ENCODE results near the gene DRG1.
"Not testable (repeated sequence)": the region's sequence is repeated elsewhere in the genome, so short reads cannot be mapped to it uniquely, and the experiment has no call there.

Gene DRG1

DNA sequence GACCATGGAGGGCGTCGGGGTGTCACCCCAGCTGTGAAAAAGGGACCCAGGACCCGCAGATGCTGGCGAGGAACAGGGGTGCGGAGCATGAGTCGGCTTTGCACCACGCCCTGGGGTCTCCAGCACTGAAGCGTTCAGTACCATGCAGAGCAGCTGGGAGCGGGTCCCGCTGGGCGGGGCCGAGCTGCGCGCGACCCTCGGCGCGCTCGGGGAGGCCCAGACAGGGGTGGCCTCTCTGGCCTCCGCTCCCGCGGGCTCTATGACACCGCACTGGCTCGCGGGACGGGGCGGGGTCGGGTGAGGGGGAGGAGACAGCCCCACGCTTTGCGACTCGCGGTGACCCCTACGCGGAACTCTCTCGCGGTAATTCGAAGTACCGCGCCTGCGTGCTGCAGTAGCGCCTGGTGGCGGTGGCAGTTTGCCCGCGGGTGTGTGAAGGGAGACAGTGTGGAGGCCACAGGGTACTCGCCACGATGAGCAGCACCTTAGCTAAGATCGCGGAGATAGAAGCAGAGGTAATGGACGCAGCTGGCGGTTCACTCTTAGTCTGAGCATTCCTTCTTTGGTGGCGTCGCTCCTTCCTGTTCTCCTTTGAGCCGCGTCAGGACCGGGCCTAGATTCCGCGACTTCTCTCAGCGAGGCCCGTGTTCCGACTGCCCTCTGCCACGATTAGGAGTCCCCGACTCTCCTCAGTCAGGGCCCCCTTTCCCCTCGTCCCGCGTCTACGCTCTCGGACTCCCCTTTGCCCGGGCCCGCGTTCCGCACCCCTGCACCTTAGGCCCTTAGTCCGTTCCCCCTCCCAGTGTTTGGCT, at the start of gene DRG1:
Gene DRG1, plus strand, starts transcription at position 394 of the 812 bp plus-strand sequence. Its CDS starts 80 bp downstream, at position 474.
- peak; percentile 96 for DNase-seq

- no peak for DNase-seq
Measured at GRCh38 chr22:31349960-31350359, 49.4 kb upstream of the DRG1 start.

DNA sequence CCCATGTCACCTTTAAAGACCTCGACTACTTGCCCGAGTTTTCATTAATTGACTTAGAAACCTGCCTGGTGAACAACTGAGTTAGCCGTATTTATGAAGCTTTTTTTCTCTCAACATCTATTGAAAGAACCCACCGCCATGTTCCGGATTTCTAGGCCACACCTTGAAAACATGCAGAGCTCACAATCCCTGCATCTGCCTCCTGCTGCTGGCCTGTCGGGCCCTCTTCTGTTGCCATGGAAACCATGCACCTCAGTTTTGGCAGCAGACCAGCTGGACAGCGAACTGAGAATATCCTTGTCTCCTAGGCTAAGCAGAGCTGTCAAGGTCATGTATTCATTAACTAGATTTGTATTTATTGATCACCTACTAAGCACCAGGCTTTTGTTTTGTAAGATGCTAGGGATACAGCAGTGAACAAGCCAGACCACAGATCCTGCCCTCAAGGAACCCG, 49.0 kb upstream of the DRG1 start:
- DNase-seq: no peak

- no peak for DNase-seq
Measured at GRCh38 chr22:31354515-31354914, 44.9 kb upstream of the DRG1 start.

DNA sequence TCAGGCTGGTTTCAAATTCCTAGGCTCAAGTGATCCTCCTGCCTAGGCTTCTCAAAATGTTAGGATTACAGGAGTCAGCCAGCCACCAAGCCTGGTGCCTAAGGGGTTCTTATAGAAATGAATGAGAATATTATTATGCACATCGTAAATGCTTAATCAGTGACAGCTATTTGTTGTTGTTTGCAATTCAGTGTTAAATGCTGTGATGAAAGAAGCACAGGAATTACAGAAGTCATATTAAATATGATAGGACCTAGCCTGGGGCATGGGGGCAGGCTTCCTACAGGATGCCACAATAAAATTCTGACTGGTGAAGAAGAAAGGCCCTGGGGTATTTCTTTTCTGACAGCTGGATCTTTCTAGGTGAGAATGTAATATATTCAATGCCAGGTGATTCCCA, 39.4 kb upstream of the DRG1 start:
- no peak for DNase-seq

- DNase-seq: no peak
Measured at GRCh38 chr22:31361743-31362142, 37.7 kb upstream of the DRG1 start.

- DNase-seq: no peak
Measured at GRCh38 chr22:31363885-31364465, 35.4 kb upstream of the DRG1 start.

- DNase-seq: no peak
Measured at GRCh38 chr22:31367426-31367825, 32.0 kb upstream of the DRG1 start.

GRCh38 chr22:31377612-31378011, 21.8 kb upstream of the DRG1 start:
- DNase-seq: no peak

DNA sequence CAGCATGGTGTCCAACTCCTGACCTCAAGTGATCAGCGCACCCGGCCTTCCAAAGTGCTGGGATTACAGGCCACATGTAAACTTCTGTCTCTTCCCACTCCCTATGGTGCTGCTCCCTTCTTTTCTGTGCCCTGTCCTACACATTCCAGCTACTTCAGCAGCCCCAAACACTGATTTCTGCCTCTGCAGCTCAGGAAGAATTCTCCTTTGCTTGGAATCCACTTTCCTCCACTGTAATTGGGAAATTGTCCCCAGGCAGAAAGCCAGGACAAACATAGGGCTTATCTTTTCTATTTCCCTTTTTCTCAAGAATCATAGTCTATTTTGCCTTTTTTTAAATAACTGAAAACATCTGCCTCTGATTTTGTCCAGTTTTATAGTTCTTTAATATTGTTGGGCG, 21.3 kb upstream of the DRG1 start:
- DNase-seq: no peak

GRCh38 chr22:31378651-31379050, 20.8 kb upstream of the DRG1 start:
- not testable (repeated sequence) for DNase-seq

- DNase-seq: no peak
Measured at GRCh38 chr22:31393893-31394292, 5.5 kb upstream of the DRG1 start.

DNA sequence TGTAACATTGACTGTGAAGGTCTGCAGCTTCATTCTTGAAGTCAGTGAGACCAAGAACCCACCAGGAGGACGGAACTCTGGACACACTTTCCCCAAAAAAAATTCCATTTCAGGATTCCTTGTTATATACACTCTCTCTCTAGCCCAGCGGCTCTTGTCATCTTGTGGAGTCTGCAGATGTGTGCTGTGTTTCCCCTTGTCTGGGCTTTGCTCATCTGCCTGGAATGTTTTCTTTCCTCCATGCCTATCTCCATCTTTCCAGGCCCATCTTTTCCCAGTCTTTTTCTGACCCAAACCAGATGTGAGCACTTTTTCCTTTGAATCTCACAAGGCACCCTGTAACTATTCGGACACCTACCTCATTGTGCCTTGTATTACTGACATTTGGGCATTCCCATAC, 5.1 kb upstream of the DRG1 start:
- no peak for DNase-seq

DNA sequence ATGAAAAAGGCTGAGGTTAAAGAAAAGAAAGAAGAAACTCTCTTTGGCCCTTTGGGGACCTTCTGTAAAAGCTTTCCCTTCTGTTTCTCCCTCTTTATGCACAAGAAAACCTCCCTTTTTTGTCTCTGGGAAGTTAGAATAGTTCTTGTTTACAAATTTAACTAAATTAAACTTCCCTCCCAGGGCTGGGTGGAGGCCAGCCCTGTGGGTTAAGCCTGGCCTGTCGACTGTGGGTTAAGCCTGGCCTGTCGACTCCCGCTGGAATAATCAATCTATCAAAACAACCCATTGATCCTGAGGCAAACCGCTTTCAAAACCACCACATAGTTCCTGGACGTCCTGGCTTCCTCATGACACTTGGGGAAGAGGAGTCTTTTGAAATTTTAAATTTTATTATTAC, 1.2 kb upstream of the DRG1 start:
- DNase-seq: no peak

DNA sequence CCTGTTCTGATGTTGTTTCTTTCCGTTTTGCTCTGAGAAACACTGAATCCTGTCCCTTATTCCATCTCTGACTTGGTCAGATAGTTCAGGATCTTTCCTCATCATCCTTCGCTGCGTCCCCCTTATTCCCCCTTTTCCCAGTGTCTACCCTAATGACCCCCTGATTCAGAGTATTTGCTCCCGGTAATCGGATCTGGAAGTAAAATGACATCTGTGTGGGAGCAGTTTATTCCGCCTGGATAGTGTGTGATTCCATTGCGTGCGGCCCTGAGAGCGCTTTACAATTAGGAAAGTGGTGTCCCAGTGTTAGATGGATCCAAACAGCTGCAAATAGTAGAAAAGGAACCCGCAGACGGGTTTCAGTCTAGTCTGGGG, 606 bp downstream of the DRG1 start:
- DNase-seq: no peak

DNA sequence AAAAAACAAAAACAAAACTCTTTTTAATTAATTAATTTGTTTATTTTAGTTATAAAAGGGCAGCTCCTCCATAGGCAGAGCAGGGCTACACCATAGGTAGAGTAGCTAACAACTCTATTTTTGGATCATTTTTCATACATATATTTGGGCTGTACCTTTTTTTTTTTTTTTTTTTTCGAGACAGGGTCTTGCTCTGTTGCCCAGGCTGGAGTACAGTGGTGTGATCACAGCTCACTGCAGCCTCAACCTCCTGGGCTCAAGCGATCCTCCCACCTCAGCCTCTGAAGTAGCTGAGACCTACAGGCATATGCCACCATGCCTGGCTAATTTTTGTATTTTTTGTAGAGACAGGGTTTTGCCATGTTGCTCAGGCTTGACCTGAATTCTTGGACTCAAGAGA, 2.9 kb downstream of the DRG1 start:
- not testable (repeated sequence) for DNase-seq

- no peak for DNase-seq
Measured at GRCh38 chr22:31425331-31426050, 26.1 kb downstream of the DRG1 start.

DNA sequence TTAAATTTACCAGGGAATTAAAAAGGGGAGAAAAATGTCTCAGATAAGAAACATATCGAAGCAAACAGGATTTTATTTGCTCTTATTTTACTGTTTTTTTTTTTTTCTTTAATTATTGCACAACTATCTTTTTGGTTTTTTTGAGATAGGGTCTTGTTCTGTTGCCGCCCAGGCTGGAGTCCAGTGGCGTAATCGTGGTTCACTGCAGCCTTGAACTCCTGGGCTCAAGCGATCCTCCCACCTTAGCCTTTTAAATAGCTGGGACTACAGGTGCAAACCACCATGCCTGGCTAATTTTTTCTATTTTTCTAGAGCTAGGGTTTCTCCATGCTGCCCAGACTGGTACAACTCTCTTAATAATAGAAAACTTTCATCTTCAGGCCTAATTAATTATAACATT, 32.5 kb downstream of the DRG1 start:
- DNase-seq: no peak

- DNase-seq: no peak
Measured at GRCh38 chr22:31436132-31436531, 36.7 kb downstream of the DRG1 start.

- DNase-seq: no peak
Measured at GRCh38 chr22:31439808-31440207, 40.4 kb downstream of the DRG1 start.

DNA sequence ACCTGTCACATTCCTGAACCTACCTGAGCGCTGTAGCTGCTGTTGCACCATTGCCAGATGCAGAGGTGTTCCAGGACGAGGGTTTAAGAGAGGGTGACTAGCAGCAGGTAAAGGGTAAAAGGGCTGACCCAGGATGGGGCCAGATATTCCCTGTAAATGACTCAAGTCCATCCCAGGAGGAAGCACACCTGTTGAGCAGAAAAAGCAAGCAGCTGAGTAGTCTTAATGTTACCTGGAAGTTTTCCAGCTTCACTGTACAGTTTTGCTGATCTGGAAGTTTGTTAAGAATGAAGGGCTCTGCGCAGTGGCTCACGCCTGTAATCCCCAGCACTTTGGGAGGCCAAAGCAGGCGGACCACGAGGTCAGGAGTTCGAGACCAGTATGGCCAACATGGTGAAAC, 41.3 kb downstream of the DRG1 start:
- no peak for DNase-seq

- DNase-seq: no peak
Measured at GRCh38 chr22:31441652-31442051, 42.2 kb downstream of the DRG1 start.

DNA sequence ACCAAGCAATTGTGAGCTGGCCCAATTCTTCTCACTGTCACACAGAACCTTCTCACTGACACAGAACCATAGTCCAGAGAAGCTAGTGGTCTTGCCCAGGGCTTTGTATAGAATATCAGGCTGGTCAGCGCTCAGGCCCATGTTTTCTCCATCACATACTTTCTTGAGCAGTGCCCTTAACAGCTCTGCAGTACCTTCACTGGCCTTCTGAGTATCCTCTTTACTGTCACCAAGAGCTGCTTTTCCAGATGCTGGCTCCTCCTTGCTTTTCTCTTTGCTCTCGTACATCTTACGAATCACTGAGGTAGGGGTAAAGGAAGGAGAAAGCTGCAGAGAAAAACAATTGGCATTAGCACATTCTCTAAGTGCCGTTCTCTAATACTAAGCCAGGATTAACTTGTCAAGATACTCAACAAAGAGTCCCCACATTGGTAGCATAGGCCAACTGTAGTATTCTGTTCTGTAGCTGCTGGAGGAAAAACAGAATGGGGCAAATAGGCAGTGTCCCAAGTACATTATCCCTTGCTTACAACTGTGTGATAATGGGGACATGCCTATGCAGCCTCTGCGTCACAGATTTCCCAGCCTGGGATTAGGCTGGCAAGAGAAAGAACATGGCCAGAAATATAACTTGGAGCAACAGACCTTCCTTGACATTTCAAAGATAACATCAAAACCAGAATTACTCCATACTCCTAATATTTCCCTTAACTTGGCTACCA, 43.5 kb downstream of the DRG1 start:
- no peak for DNase-seq

Measured in CD4-positive, alpha-beta T cell treated with Interleukin-21 for 1 hour (primary cell).